Islet precursor cell (in vitro differentiated cells): ENCODE data around the gene SPCS1.
"Not testable (repeated sequence)": the region's sequence is repeated elsewhere in the genome, so short reads cannot be mapped to it uniquely, and the experiment has no call there.

ENCODE experiments used
- DNase-seq: peaks from one replicate; pipeline ENCODE4 v3.0.0-alpha.2; 2018

The SPCS1 gene

GRCh38 chr3:52705688-52706686 is at the start of gene SPCS1, which contains the start of gene GLT8D1:
Gene SPCS1 (plus strand): TSS chr3:52706106. CDS start chr3:52706247, 141 bp downstream.
Gene GLT8D1 (minus strand): TSS chr3:52705791. CDS start chr3:52700460, 5,331 bp downstream.
- peak; percentile 89 for DNase-seq

- no peak for DNase-seq
Observed at GRCh38 chr3:52660046-52660445, 45.9 kb upstream of the SPCS1 start.

GRCh38 chr3:52663098-52663497 is 42.8 kb upstream of the SPCS1 start:
- no peak for DNase-seq

- DNase-seq = peak; percentile 75
Observed at GRCh38 chr3:52670621-52671521, 35.0 kb upstream of the SPCS1 start.

DNA sequence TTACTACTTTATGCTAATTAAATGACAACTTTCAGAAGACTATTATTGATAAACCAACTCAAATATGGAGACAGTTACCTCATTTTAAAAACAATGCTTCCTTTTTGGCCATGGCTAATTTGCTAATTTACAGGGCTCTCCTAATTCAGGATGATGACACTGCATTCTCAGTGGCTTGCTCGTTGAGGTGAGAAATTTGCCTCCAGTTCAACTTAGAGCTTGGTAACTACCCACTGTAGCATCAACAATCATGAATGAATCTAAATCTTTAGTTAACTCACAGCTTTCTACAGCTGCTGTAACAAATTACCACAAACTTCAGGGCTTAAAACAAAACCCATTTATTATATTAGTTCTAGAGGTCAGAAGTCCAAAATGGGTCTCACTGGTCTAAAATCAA is 34.2 kb upstream of the SPCS1 start:
- DNase-seq = no peak

GRCh38 chr3:52676201-52676600 is 29.7 kb upstream of the SPCS1 start:
- not testable (repeated sequence) for DNase-seq

GRCh38 chr3:52678265-52679198 is 27.4 kb upstream of the SPCS1 start:
- DNase-seq = no peak

DNA sequence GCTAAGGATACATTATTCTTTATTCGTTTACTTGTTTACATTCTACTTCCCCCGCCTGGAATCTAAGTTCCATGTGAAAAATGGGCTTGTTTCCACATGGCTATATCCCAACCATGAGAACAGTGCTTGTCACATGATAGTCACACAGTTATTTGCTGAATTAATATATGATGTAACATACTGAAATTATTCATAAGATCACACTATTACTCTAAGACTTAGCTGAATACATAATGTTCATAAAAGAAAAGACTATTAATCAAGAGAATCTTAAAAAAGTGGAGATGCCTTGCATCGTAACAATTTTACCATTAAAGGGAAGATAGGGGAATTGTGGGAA is 26.7 kb upstream of the SPCS1 start:
- DNase-seq = no peak

- DNase-seq = no peak
Observed at GRCh38 chr3:52679811-52680210, 26.1 kb upstream of the SPCS1 start.

DNA sequence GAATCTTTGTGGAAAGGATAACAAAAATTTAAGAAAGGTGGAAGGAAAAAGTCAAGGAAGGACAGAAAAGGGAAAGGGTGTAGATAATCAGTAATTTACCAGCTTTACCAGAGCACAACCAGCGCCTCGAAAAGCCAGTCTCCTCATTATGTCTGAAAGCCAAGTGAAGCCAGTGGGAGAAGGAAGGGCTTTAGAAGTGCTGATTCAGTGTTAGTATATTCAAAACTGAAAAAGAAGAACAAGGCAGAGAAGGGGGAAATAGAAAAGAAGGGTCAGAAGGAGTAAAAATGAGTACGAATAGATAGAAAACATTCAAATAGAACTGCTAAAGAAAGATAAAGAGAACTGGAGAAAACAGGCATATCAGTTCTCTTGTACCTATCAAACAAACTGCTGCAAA is 24.3 kb upstream of the SPCS1 start:
- DNase-seq = no peak

DNA sequence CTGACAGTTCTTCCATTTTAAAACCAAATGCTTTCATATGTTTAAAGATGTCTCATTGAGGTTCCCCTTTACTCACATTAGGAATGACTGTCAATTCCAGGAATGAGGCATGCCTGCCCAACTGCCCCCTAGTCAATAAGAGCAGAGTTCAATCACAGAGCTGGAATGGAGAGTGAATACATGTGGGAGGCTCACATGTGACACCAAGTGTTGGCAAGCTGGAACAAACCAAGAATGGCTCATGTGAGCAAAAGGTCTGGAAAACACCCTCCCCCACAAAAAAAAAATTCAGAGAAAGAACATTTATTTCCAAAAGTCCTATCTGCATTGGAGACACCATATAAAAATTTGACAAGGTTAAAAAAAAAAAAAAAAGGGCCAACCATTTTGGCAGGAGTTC is 23.9 kb upstream of the SPCS1 start:
- peak; percentile 56 for DNase-seq

GRCh38 chr3:52683611-52684010 is 22.3 kb upstream of the SPCS1 start:
- no peak for DNase-seq

DNA sequence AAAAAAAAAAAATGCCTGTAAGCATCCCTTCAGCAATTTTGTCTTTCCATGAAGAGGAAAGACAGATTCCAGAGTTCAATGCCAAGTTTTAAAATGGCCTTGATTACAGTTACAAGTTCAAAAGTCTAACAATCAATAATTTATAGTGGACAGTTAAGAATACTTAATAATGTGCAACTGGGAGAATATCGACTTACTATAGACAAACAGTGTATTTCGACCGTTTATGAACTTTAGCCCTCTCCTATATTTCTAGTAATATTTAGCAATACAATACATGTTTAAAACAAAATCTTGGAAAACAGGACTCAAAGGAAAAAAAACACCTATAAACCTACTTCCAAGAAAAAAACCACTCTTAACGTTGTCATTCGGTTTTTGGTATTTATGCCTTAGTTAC is 21.7 kb upstream of the SPCS1 start:
- no peak for DNase-seq

DNA sequence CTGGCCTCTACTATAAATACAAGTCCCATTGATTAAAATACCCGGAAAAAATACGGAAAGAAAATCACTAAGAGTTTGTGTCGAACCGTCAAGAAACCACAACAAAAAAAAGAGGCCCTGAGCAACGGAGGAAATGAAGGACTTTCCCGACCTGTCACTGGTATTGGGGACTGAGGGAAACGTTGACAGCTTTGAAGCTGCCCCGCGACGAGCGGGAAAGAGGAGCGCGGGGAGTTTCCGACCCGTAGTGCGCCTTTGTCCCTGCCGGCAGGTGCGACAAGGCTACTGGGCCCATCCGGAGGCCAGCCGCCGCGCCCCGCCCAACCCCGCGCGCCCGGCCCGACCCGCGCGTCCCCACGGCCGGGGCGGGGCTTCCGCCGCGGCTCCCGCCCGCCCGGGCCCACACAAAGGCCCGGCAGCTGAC is 20.6 kb upstream of the SPCS1 start:
- DNase-seq = peak; percentile 88

DNA sequence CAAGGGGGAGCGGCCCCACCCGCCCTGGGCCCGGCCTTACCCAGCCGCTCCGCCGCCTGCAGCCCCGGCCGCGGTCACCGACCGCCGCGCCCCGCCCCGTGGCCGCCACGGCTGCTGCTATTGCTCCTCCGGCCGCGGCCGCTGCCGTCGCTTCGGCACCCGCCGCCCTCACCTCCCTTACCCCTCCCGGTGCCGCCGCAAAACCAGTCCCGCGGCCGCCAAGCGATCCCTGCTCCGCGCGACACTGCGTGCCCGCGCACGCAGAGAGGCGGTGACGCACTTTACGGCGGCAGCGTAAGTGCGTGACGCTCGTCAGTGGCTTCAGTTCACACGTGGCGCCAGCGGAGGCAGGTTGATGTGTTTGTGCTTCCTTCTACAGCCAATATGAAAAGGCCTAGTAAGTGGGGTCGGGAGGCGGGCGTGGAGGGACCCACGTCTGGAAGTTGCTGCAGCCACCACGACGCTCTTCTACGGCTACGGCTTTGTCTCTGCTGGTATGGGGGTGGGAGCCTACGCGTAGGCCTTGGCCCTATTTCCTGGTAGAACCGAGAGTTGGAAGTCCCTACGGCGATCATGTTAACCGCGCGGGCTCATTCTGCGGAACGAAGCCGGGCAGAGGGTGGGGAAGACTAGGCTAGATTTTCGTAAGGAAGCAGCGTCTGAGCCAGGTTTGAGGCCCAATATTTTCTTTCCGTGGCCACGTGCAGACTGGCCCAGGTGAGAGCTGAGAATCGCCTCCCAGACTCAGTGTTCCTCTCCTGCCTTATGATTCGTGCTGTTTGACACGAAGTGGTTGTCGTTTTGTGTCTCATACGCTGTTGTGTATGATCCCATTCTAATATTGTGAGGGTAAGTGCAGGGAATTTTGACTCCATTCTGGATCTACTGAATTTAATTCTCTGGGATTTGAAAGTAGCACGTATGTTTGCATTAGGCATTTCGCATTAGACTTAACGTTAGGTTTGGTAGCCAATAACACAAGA is 19.9 kb upstream of the SPCS1 start, which contains the start of the genes GNL3 and PBRM1:
GNL3 (plus strand) TSS at position 324 of the 983 bp plus-strand sequence; CDS start at position 385, 61 bp downstream.
PBRM1 (minus strand) TSS at position 205 of the 983 bp plus-strand sequence.
- peak; percentile 96 for DNase-seq

GRCh38 chr3:52688266-52688665 is 17.6 kb upstream of the SPCS1 start:
- DNase-seq = no peak

DNA sequence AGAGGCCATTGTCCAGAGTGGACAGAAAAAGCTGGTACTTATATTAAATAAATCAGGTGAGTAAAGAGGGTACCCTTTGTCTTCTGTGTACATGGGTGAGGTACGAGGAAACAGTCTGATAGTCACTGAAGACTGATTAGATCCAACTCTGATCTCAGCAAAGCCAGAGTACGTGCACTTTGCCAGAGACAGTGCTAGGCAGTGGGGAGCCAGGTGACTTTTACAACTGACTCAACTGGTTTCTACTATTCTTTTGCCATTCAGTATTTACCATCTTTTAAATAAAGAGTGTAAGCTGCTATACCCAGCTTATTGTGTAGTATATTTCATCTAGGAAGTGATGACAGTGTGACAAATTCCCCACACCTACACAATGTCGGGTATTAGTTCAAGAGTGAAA is 16.8 kb upstream of the SPCS1 start:
- no peak for DNase-seq

DNA sequence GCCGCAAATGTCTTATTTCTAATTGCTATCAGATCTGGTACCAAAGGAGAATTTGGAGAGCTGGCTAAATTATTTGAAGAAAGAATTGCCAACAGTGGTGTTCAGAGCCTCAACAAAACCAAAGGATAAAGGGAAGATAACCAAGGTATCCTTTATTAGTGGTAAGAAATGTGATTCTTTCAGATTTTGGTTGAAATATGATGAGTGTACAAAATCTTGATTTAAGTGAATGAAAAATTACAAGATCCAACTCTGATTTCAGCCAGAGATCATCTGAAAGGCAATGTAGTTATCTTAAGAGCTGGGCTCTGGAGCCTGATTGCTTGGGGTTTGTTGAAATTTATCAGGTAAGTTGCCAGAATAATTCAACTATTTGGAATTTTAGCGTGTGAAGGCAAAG is 15.3 kb upstream of the SPCS1 start:
- DNase-seq = no peak

DNA sequence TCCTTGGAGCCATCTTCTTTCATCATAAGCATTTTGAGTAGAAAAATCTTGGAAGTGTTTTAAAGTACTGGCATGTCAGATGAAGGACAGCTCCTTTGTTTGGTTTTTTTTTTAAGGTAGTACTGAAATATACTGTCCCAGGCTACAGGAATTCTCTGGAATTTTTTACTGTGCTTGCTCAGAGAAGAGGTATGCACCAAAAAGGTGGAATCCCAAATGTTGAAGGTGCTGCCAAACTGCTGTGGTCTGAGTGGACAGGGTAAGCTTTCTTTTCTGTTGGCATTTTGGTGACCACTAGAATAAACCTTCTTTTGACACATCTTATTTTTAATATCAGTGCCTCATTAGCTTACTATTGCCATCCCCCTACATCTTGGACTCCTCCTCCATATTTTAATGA is 12.8 kb upstream of the SPCS1 start:
- no peak for DNase-seq

DNA sequence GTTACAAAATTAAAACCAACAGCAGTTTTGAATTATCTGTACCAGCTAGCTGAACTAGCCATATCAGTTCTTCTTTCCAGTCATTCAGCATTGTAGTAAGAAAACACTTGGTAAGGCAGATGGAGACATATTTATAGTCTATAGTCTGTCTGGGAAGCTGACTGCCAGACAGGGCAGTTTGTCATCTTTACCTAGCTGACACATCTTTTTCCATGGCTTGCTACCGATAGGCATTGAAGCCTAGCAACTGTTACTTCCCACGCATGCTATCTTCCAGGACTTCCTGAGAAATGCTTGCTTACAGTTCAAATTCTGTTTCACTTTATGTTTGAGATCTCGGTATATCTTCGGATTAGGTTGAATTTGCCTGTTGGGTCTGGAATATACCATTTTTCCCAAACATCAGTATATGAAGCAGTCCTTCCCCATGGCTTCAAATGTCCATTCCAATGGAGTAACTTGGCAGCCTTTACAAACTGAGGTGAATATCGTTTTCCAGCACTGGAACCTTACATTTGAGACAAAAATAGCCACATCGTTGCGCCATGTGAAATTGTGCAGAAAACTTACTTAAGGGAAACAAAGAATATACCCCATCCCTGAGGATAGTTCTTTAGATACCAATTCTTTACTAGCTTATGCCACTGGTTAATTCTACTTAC is 11.2 kb upstream of the SPCS1 start:
- no peak for DNase-seq
